ENCODE measurements around the gene RASGRF1.

DNA sequence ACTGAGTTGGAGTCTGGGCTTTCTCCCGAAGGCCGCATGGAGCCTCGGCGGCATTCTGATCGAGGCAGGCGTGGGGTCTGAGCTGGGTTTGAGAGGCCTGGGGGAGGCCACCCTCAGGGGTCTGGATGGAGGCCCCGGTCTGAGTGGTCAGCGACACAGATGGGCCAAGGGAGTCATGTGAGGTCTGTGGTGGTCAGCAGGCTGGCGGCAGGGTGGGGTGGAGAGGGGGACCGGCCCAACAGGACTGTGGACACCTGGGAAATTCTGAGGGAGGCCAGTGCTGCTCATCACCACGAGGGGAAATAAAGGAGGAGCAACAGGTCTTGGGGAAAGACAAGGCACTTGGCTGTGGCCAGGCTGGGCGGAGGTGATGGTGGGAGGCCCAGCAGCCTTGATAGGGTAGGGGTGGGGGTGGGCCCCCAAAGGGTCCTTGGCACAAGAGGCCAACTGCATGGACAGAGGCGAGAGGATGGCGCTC is 161.9 kb downstream of the RASGRF1 start:
- TF ChIP-seq POLR2AphosphoS5 (IDR thresholded peaks at IDR 0.05; ENCODE audit: low read depth, low read length), result no peak
- TF ChIP-seq TAF1 (IDR thresholded peaks at IDR 0.05; ENCODE audit: borderline replicate concordance, low read depth, low read length), result no peak

All from GM12892 (cell line).